HG03135 (cell line): Measurements from ENCODE around the gene TMPRSS11F.

ENCODE experiments used
- ATAC-seq: cut with Tn5 transposase; IDR thresholded peaks from one replicate; pipeline ENCODE4 v1.9.1; 2021; ENCODE audit warnings: mild to moderate bottlenecking, moderate library complexity; ENCODE audit not compliant: unreplicated experiment

TMPRSS11F gene

GRCh38 chr4:68077737-68078136 lies 51.9 kb downstream of the TMPRSS11F start:
- no peak for ATAC-seq

- no peak for ATAC-seq
Measured at GRCh38 chr4:68077301-68077700, 52.4 kb downstream of the TMPRSS11F start.

- no peak for ATAC-seq
Measured at GRCh38 chr4:68076194-68076593, 53.5 kb downstream of the TMPRSS11F start.

- no peak for ATAC-seq
Measured at GRCh38 chr4:68074397-68074796, 55.3 kb downstream of the TMPRSS11F start.

GRCh38 chr4:68070302-68070701 lies 59.4 kb downstream of the TMPRSS11F start:
- no peak for ATAC-seq

- no peak for ATAC-seq
Measured at GRCh38 chr4:68062501-68062900, 67.2 kb downstream of the TMPRSS11F start.

GRCh38 chr4:68038272-68038671 lies 91.4 kb downstream of the TMPRSS11F start:
- no peak for ATAC-seq

- no peak for ATAC-seq
Measured at GRCh38 chr4:68021185-68021584, 108.5 kb downstream of the TMPRSS11F start.

GRCh38 chr4:68011684-68012083 lies 118.0 kb downstream of the TMPRSS11F start:
- no peak for ATAC-seq
